Activated CD4-positive, alpha-beta T cell treated with anti-CD3 and anti-CD28 coated beads for 36 hours (primary cell): ENCODE results near the gene SLC25A12. TPM values are rescaled to one million over a fixed set of nuclear protein-coding genes. Genes with fewer than 3 reads are reported as not detected.
A peak's percentile ranks its signal among the peaks of the same experiment; 100 is the strongest.

Experiments
- ATAC-seq: fragments of 200-7000 bp; cut with Tn5 transposase; one replicate; pipeline ENCODE4 v1.10.0; 2021; ENCODE audit warnings: mild to moderate bottlenecking, moderate library complexity
- CTCF ChIA-PET: fragments of 350-600 bp; sonication (Branson Sonifier 250); formaldehyde crosslinking; loops from one replicate; lab custom pipeline; 2021; ENCODE audit warnings: antibody characterized with exemption; lab: Charles Lee
- POLR2A ChIA-PET: fragments of 350-600 bp; sonication (Branson Sonifier 250); formaldehyde crosslinking; loops from one replicate; lab custom pipeline; 2021; ENCODE audit warnings: antibody characterized with exemption, inconsistent platforms; lab: Charles Lee
- DNase-seq: peaks from one replicate; pipeline ENCODE4 v3.0.0-alpha.2; 2020
- H3K27ac Mint-ChIP-seq: one replicate; pipeline ENCODE4 v1.8.0; 2021; ENCODE audit warnings: mixed read lengths
- H3K27me3 Mint-ChIP-seq: one replicate; pipeline ENCODE4 v1.8.0; 2021; ENCODE audit warnings: mixed read lengths
- H3K36me3 Mint-ChIP-seq: one replicate; pipeline ENCODE4 v1.8.0; 2021; ENCODE audit warnings: low read depth, mixed read lengths
- H3K4me1 Mint-ChIP-seq: one replicate; pipeline ENCODE4 v1.8.0; 2021; ENCODE audit warnings: mixed read lengths
- H3K4me3 Mint-ChIP-seq: one replicate; pipeline ENCODE4 v1.8.0; 2021; ENCODE audit warnings: mild to moderate bottlenecking, moderate library complexity, mixed read lengths
- H3K9me3 Mint-ChIP-seq: one replicate; pipeline ENCODE4 v1.8.0; 2021; ENCODE audit warnings: low read depth, mixed read lengths
- intact Hi-C, 2 experiments: fragments of 100-400 bp; cut with DNase I in 1 of 2; cut with micrococcal nuclease in 1 of 2; formaldehyde crosslinking; loops; one replicate each; pipeline versions ENCODE4 v1.14.2 to v1.15.1; 2022 to 2024; cut with DNase I, micrococcal nuclease
- total RNA-seq, 2 experiments: library from RNA; stranded (reverse); gene quantifications; one replicate each; pipeline ENCODE4 v1.2.3, GENCODE V29; 2021

SLC25A12 gene
- total RNA-seq, 2 experiments from 2014 or later = 19.5 to 22.4 TPM

- CTCF ChIA-PET = interaction anchor here (0.7 kb wide), 1 partner anchor 228 kb away, joined by 3 read pairs; no protein-coding TSS in a partner anchor
- H3K27me3 Mint-ChIP-seq = no peaks in the 10 kb centered on the region
- H3K36me3 Mint-ChIP-seq = peaks cover 47% of the 10 kb centered on the region
- H3K4me3 Mint-ChIP-seq = no peak overlapping the region
- no peak overlapping the region for H3K27ac Mint-ChIP-seq
- peaks cover 8% of the 10 kb centered on the region for H3K9me3 Mint-ChIP-seq
- intact Hi-C loops = no loop called here
- ATAC-seq = no peak
- no peaks in the 10 kb centered on the region for H3K4me1 Mint-ChIP-seq
- POLR2A ChIA-PET = no interaction called here
- no peak for DNase-seq
Measured at GRCh38 chr2:171754254-171754939, 139.6 kb downstream of the SLC25A12 start.

GRCh38 chr2:171747371-171747770 lies 146.7 kb downstream of the SLC25A12 start:
- no peak for DNase-seq
- Mint-ChIP-seq H3K9me3 (no peaks in the 10 kb centered on the region), H3K36me3 (peaks cover 28% of the 10 kb centered on the region), H3K27me3 (no peaks in the 10 kb centered on the region), H3K4me1 (no peaks in the 10 kb centered on the region), H3K4me3 (no peak overlapping the region), H3K27ac (no peak overlapping the region)
- intact Hi-C loops = no loop called here
- no peak for ATAC-seq
- POLR2A ChIA-PET = no interaction called here
- CTCF ChIA-PET = no interaction called here

DNA sequence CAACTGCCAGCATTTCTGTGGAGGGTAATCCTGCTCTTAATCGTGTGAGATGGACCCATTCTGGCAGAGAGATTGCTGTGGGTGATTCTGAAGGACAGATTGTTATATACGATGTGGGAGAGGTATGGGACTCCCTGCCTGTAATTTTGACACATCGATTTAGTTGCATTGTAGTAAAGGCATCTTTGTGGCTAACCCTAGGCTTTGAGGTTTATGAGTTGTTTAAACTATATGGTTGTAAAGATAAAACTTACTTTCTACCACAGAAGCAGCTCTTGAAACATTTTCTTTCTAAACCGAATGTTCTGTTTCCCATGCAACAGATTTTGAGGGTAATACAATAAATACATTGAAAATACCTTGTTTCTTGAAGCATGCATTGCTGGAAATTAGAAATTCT lies 148.2 kb downstream of the SLC25A12 start:
- no peaks in the 10 kb centered on the region for H3K27me3 Mint-ChIP-seq
- ChIA-PET CTCF (no interaction called here), POLR2A (no interaction called here)
- DNase-seq (no peak), ATAC-seq (no peak)
- H3K4me1 Mint-ChIP-seq = peaks cover 8% of the 10 kb centered on the region
- no peak overlapping the region for H3K4me3 Mint-ChIP-seq
- H3K9me3 Mint-ChIP-seq = no peaks in the 10 kb centered on the region
- intact Hi-C loops = no loop called here
- H3K27ac Mint-ChIP-seq = no peak overlapping the region
- peaks cover 28% of the 10 kb centered on the region for H3K36me3 Mint-ChIP-seq

- ATAC-seq (peak; percentile 51), DNase-seq (no peak)
- CTCF ChIA-PET = no interaction called here
- Mint-ChIP-seq H3K36me3 (peaks cover 24% of the 10 kb centered on the region), H3K27me3 (no peaks in the 10 kb centered on the region), H3K9me3 (no peaks in the 10 kb centered on the region), H3K4me1 (peaks cover 8% of the 10 kb centered on the region), H3K4me3 (no peak overlapping the region), H3K27ac (no peak overlapping the region)
- intact Hi-C loops = no loop called here
- POLR2A ChIA-PET = no interaction called here
Measured at GRCh38 chr2:171745141-171745540, 148.9 kb downstream of the SLC25A12 start.

- CTCF ChIA-PET = no interaction called here
- H3K9me3 Mint-ChIP-seq = no peaks in the 10 kb centered on the region
- H3K4me1 Mint-ChIP-seq = peaks cover 8% of the 10 kb centered on the region
- no peak overlapping the region for H3K27ac Mint-ChIP-seq
- intact Hi-C loops = no loop called here
- no peak overlapping the region for H3K4me3 Mint-ChIP-seq
- no peaks in the 10 kb centered on the region for H3K27me3 Mint-ChIP-seq
- peaks cover 23% of the 10 kb centered on the region for H3K36me3 Mint-ChIP-seq
- POLR2A ChIA-PET = no interaction called here
- no peak for ATAC-seq
- DNase-seq = no peak
Measured at GRCh38 chr2:171742760-171743159, 151.3 kb downstream of the SLC25A12 start.

GRCh38 chr2:171741189-171741588 lies 152.9 kb downstream of the SLC25A12 start:
- Mint-ChIP-seq H3K4me3 (no peak overlapping the region), H3K27ac (no peak overlapping the region), H3K27me3 (no peaks in the 10 kb centered on the region), H3K4me1 (peaks cover 8% of the 10 kb centered on the region), H3K9me3 (no peaks in the 10 kb centered on the region), H3K36me3 (peaks cover 28% of the 10 kb centered on the region)
- intact Hi-C loops = no loop called here
- ATAC-seq (peak; percentile 55), DNase-seq (no peak)
- CTCF ChIA-PET = interaction anchor here (0.8 to 1.4 kb wide), 2 partner anchors 386 to 730 kb away, joined by 3 read pairs; no protein-coding TSS in a partner anchor
- POLR2A ChIA-PET = no interaction called here

DNA sequence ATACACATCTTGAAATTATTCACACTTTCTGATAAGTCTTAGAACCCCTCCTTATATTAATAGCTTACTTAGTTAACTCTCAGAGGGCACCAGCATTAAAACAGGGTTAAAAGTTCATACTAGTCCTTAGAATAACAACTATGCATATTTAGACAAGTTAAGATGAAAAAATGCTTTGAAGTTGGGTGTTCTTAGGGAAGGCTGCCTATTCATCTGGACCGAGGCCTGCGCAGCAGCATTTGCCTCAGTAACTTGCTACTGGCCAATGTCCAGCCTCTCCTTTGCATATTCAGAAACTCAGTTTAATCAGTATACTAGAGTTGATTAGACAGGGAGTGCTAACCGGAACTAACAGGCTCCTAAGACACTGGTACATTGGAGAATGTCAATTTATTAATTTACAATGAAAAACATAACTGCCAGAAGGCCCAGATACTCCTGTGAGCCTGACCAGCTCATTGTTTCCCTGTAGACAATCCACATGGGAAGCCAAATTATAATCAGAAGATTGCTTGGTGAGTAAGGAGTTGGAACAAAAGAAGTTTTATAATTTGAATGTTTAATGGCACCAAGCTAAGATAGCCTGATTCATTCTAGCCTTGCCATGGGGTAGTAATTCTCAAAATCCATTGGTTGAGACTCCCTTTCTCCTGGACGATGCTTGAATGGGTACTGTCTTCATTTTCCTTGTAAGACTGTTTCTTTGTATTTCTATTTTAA lies 157.9 kb downstream of the SLC25A12 start:
- Mint-ChIP-seq H3K4me3 (no peak overlapping the region), H3K9me3 (no peaks in the 10 kb centered on the region), H3K4me1 (peaks cover 4% of the 10 kb centered on the region), H3K36me3 (peaks cover 31% of the 10 kb centered on the region), H3K27ac (no peak overlapping the region), H3K27me3 (no peaks in the 10 kb centered on the region)
- ChIA-PET POLR2A (no interaction called here), CTCF (no interaction called here)
- intact Hi-C loops = no loop called here
- ATAC-seq = no peak
- DNase-seq = no peak

Other genes with a start within 250 kb of the SLC25A12 start
- gene DYNC1I2, start 206.8 kb downstream of the SLC25A12 start, total RNA-seq = 10 to 100 TPM; 46.2 to 51.1 TPM
- gene HAT1, start 28.2 kb upstream of the SLC25A12 start, total RNA-seq = 10 to 100 TPM; 88.5 to 92.6 TPM
- gene METAP1D, start 105.7 kb upstream of the SLC25A12 start, total RNA-seq = 1 to 10 TPM; 5.3 to 6.0 TPM
- not detected for gene DLX1, start 191.3 kb upstream of the SLC25A12 start, total RNA-seq
- gene DLX2, start 208.7 kb upstream of the SLC25A12 start, total RNA-seq = not detected